HUES64 (cell line): Measurements from ENCODE around the gene CLSTN2.
"Not testable (repeated sequence)": the region's sequence is repeated elsewhere in the genome, so short reads cannot be mapped to it uniquely, and the experiment has no call there.

ENCODE experiments used
- H3K27ac ChIP-seq: 2 replicates; pipeline ENCODE4 v1.7.0; 2013; ENCODE audit warnings: low read depth, low read length, inconsistent platforms
- H3K27me3 ChIP-seq: 2 replicates; pipeline ENCODE4 v1.6.1; 2013; ENCODE audit warnings: mild to moderate bottlenecking, low read length; ENCODE audit not compliant: insufficient read depth
- H3K36me3 ChIP-seq: 2 replicates; pipeline ENCODE4 v1.6.1; 2013; ENCODE audit warnings: mild to moderate bottlenecking, low read length; ENCODE audit not compliant: insufficient read depth
- H3K4me1 ChIP-seq: 2 replicates; pipeline ENCODE4 v1.6.1; 2013; ENCODE audit warnings: mild to moderate bottlenecking, low read length, moderate library complexity; ENCODE audit not compliant: insufficient read depth
- H3K4me3 ChIP-seq: 2 replicates; pipeline ENCODE4 v1.5.1; 2013; ENCODE audit warnings: mild to moderate bottlenecking, low read length, moderate library complexity
- H3K9ac ChIP-seq: 2 replicates; pipeline ENCODE4 v1.6.1; 2013; ENCODE audit warnings: mild to moderate bottlenecking, low read depth, low read length
- H3K9me3 ChIP-seq: 2 replicates; pipeline ENCODE4 v1.6.1; 2013; ENCODE audit warnings: low read depth, low read length; ENCODE audit not compliant: insufficient read depth
- WGBS: fragments of 150-250, 120-280 bp; methylation state at CpG from one replicate; pipeline ENCODE4 v1.1.7; 2013; ENCODE audit warnings: missing lambda C conversion rate; 5-methylcytosine and 5-hydroxymethylcytosine counted together

The CLSTN2 gene

GRCh38 chr3:140421884-140422283 lies 486.9 kb downstream of the CLSTN2 start:
- no peak overlapping the region for H3K4me3 ChIP-seq
- WGBS = 100% methylated on average over 1 of the region's 1 CpG
- no peaks in the 10 kb centered on the region for H3K27me3 ChIP-seq
- H3K27ac ChIP-seq = no peak overlapping the region
- H3K9me3 ChIP-seq = no peaks in the 10 kb centered on the region
- H3K36me3 ChIP-seq = no peaks in the 10 kb centered on the region
- peaks cover 11% of the 10 kb centered on the region for H3K4me1 ChIP-seq
- H3K9ac ChIP-seq = no peak overlapping the region

GRCh38 chr3:140423146-140423545 lies 488.2 kb downstream of the CLSTN2 start:
- H3K27ac ChIP-seq = peak overlapping the region; percentile 28; the same call in 1 of the 2 replicates
- no peak overlapping the region for H3K4me3 ChIP-seq
- H3K36me3 ChIP-seq = no peaks in the 10 kb centered on the region
- H3K9me3 ChIP-seq = no peaks in the 10 kb centered on the region
- WGBS = 98% methylated on average over 3 of the region's 4 CpGs
- H3K4me1 ChIP-seq = peaks cover 11% of the 10 kb centered on the region
- H3K27me3 ChIP-seq = no peaks in the 10 kb centered on the region
- peak overlapping the region; percentile 56; the same call in 1 of the 2 replicates for H3K9ac ChIP-seq

GRCh38 chr3:140423574-140423973 lies 488.6 kb downstream of the CLSTN2 start:
- Histone ChIP-seq H3K27ac (peak overlapping the region; percentile 28; the same call in 1 of the 2 replicates), H3K4me1 (peaks cover 11% of the 10 kb centered on the region), H3K9ac (peak overlapping the region; percentile 56; the same call in 1 of the 2 replicates)
- H3K36me3 ChIP-seq, H3K4me3 ChIP-seq, H3K9me3 ChIP-seq, H3K27me3 ChIP-seq: not testable (repeated sequence)
- 85% methylated on average over 2 of the region's 2 CpGs for WGBS

- WGBS = 92% methylated on average over 1 of the region's 1 CpG
- Histone ChIP-seq H3K36me3 (no peaks in the 10 kb centered on the region), H3K27ac (no peak overlapping the region), H3K4me3 (no peak overlapping the region), H3K27me3 (no peaks in the 10 kb centered on the region), H3K9ac (no peak overlapping the region; the same call in 1 of the 2 replicates), H3K9me3 (no peaks in the 10 kb centered on the region), H3K4me1 (peaks cover 11% of the 10 kb centered on the region)
Measured at GRCh38 chr3:140424211-140424610, 489.2 kb downstream of the CLSTN2 start.

GRCh38 chr3:140424726-140425125 lies 489.7 kb downstream of the CLSTN2 start:
- no peaks in the 10 kb centered on the region for H3K9me3 ChIP-seq
- no peaks in the 10 kb centered on the region for H3K27me3 ChIP-seq
- H3K27ac ChIP-seq = no peak overlapping the region
- 93% methylated on average over 1 of the region's 1 CpG for WGBS
- H3K9ac ChIP-seq = no peak overlapping the region
- no peaks in the 10 kb centered on the region for H3K36me3 ChIP-seq
- peaks cover 11% of the 10 kb centered on the region for H3K4me1 ChIP-seq
- no peak overlapping the region for H3K4me3 ChIP-seq

GRCh38 chr3:140427786-140428185 lies 492.8 kb downstream of the CLSTN2 start:
- no peak overlapping the region for H3K4me3 ChIP-seq
- H3K9ac ChIP-seq = no peak overlapping the region
- H3K36me3 ChIP-seq = no peaks in the 10 kb centered on the region
- peaks cover 11% of the 10 kb centered on the region for H3K4me1 ChIP-seq
- no peak overlapping the region for H3K27ac ChIP-seq
- WGBS = 100% methylated on average over 1 of the region's 1 CpG
- H3K9me3 ChIP-seq = no peaks in the 10 kb centered on the region
- no peaks in the 10 kb centered on the region for H3K27me3 ChIP-seq

GRCh38 chr3:140428380-140428779 lies 493.4 kb downstream of the CLSTN2 start:
- H3K36me3 ChIP-seq = no peaks in the 10 kb centered on the region
- 71% methylated on average over 3 of the region's 3 CpGs for WGBS
- H3K4me3 ChIP-seq = no peak overlapping the region
- no peaks in the 10 kb centered on the region for H3K27me3 ChIP-seq
- H3K27ac ChIP-seq = no peak overlapping the region
- no peak overlapping the region for H3K9ac ChIP-seq
- no peaks in the 10 kb centered on the region for H3K9me3 ChIP-seq
- H3K4me1 ChIP-seq = peaks cover 8% of the 10 kb centered on the region

- no peak overlapping the region for H3K4me3 ChIP-seq
- no peaks in the 10 kb centered on the region for H3K9me3 ChIP-seq
- no peaks in the 10 kb centered on the region for H3K4me1 ChIP-seq
- H3K36me3 ChIP-seq = no peaks in the 10 kb centered on the region
- H3K27me3 ChIP-seq = no peaks in the 10 kb centered on the region
- WGBS = 100% methylated on average over 1 of the region's 1 CpG
- no peak overlapping the region for H3K9ac ChIP-seq
- H3K27ac ChIP-seq = no peak overlapping the region
Measured at GRCh38 chr3:140429791-140430190, 494.8 kb downstream of the CLSTN2 start.

- Histone ChIP-seq H3K27ac (no peak overlapping the region), H3K36me3 (no peaks in the 10 kb centered on the region), H3K27me3 (no peaks in the 10 kb centered on the region), H3K4me3 (no peak overlapping the region), H3K4me1 (no peaks in the 10 kb centered on the region), H3K9me3 (no peaks in the 10 kb centered on the region), H3K9ac (no peak overlapping the region)
- WGBS = 84% methylated on average over 7 of the region's 7 CpGs
Measured at GRCh38 chr3:140430494-140430893, 495.5 kb downstream of the CLSTN2 start.

- Histone ChIP-seq H3K9me3 (no peaks in the 10 kb centered on the region), H3K27ac (no peak overlapping the region), H3K36me3 (no peaks in the 10 kb centered on the region), H3K9ac (no peak overlapping the region), H3K4me1 (no peaks in the 10 kb centered on the region), H3K4me3 (no peak overlapping the region), H3K27me3 (no peaks in the 10 kb centered on the region)
- 75% methylated on average over 8 of the region's 8 CpGs for WGBS
Measured at GRCh38 chr3:140432229-140432669, 497.3 kb downstream of the CLSTN2 start.

GRCh38 chr3:140433431-140433830 lies 498.4 kb downstream of the CLSTN2 start:
- 72% methylated on average over 2 of the region's 2 CpGs for WGBS

GRCh38 chr3:140434261-140434905 lies 499.4 kb downstream of the CLSTN2 start:
- Histone ChIP-seq H3K9ac (no peak overlapping the region), H3K4me3 (no peak overlapping the region), H3K36me3 (no peaks in the 10 kb centered on the region), H3K4me1 (no peaks in the 10 kb centered on the region), H3K27me3 (no peaks in the 10 kb centered on the region), H3K9me3 (no peaks in the 10 kb centered on the region), H3K27ac (no peak overlapping the region)
- WGBS = 83% methylated on average over 5 of the region's 5 CpGs

More at GRCh38 chr3:140433431-140433830, 498.4 kb downstream of the CLSTN2 start:
- Histone ChIP-seq H3K9ac (no peak overlapping the region), H3K4me1 (no peaks in the 10 kb centered on the region), H3K9me3 (no peaks in the 10 kb centered on the region), H3K27me3 (no peaks in the 10 kb centered on the region), H3K36me3 (no peaks in the 10 kb centered on the region), H3K27ac (no peak overlapping the region), H3K4me3 (no peak overlapping the region)
